GM21786 (cell line): Measurements from ENCODE around the gene FEM1B.

ENCODE experiments used
- ATAC-seq: cut with Tn5 transposase; IDR thresholded peaks from one replicate; pipeline ENCODE4 v1.9.1; 2021; ENCODE audit not compliant: unreplicated experiment

The FEM1B gene

DNA sequence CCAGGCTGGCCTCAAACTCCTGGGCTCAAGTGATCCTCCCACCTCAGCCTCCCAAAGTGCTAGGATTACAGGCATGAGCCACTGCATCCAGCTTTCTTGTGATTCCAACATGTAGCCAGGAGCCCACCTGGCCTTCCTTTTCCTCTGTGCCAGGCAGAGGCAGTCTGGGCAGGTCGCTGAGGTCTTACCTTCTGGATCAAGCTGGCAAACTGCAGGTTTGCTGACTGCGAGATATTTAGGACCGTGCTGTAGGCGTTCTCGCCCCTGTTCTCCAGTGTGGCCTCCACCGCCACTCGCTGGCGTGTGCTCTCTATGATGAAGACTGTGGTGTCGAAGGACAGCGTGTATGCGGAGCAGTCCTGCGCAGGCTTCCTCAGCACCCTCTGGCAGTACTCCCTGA, 42.5 kb downstream of the FEM1B start:
- ATAC-seq = no peak

DNA sequence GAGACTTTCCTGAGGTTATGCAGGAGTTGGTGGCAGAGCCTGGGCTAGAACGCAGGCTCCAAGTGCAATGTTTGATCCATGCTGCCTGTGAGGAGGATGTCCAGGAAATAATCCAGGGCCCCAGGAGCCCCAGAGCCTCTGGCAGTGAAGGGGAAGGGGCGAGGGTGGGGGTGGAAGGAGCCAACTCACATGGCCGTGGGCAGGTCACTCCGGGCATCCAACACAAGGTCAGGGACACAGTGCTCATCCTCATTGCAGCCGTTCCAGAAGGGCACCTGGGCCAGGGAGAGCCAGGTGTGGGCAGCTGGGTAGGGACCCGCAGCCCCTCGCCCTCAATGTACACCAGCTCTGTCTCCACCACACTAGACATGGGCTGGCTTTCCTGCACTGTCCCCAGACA, 43.7 kb downstream of the FEM1B start:
- no peak for ATAC-seq

DNA sequence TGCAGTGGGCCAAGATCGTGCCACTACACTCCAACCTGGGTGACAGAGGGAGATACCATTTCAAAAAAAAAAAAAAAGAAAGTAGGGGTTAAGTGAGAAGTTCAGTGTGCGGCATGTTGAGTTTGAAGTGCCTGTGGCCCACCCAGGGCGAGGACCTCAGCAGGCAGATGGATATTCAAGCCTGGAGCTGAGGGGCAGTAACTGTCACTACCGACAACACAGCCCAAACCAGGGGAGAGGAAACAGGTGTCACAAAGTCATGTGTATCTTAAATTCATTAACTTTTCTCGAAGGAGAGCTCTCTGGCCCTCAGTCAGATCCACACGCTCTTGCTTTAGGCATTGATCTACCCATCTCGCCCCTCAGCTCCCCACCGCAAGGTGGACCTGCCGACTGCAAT, 45.3 kb downstream of the FEM1B start:
- ATAC-seq = no peak

- no peak for ATAC-seq
Observed at GRCh38 chr15:68325726-68326125, 48.2 kb downstream of the FEM1B start.

DNA sequence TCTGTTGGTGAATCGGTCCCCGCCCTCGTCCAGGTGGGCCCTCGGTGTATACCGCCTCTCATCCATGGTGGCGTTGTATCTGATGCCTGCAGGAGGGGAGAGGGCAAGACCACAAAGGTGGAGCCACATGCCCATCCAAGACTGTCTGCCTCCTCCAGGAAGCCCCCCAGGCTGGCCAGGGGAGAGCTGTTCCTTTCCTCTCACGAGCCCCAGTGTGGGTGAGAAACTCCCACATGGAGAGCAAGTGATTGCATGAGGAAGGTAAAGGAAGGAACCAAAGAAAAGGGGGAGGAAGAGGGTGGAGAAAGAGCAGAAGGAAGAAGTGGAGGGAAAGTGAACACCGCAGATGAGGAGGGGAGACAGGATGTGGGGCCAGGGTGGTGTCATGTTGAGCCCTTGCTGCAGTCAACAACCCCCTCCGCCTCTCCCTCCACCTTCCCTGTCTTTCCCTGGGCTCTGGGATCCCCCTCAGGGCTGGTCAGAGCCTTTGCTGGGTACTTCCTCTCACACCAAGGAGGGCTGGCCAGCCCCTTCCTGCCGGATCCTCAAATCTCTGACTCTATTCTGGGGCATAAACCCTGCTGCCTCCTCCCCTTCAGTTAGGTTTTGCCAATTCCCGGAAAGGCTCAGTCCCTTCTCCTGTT, 49.3 kb downstream of the FEM1B start:
- no peak for ATAC-seq

GRCh38 chr15:68328443-68328842, 50.9 kb downstream of the FEM1B start:
- ATAC-seq = no peak

DNA sequence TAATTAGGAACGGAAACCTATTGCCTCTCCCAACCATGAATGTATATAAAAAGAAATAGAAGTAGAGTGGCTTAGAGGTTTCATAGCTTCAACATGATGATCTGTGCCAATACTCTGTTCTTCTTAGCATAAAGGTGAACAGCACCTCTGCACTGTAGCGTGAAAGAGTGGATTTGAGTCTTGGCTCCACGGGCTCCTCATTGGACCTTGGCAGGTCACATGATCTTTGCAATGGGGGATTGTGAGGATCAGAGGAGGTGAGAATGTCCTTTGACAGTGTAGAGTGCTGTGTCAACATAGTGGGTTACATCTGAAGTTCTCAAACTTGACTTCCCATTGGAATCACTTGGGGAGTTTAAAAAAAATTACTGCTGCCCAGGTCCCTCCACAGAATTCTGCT, 51.4 kb downstream of the FEM1B start:
- ATAC-seq = no peak

GRCh38 chr15:68330416-68330815, 52.9 kb downstream of the FEM1B start:
- ATAC-seq = no peak

- ATAC-seq = no peak
Observed at GRCh38 chr15:68330901-68331300, 53.4 kb downstream of the FEM1B start.

DNA sequence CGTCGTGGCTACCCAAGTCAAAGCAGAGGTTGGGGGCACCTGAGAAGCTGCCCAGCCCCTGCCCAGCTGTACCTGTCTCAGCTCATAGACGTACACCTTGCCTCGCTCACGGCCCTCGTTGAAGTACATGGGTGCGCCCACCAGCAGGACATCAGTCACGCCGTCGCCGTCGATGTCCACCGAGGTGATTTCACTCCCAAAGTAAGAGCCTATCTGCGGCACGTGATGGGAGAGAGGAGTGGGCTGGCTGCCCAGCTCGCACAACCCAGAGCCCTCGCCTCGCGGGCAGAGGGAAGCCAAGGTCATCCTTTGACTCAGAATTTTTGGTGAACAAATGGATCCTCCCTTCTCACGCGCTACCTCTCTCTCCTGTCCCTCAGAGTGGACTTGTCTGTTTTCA, 54.7 kb downstream of the FEM1B start:
- no peak for ATAC-seq

GRCh38 chr15:68333775-68334470, 56.4 kb downstream of the FEM1B start:
- ATAC-seq = no peak

GRCh38 chr15:68334661-68335124, 57.1 kb downstream of the FEM1B start:
- no peak for ATAC-seq

GRCh38 chr15:68335251-68335650, 57.7 kb downstream of the FEM1B start:
- ATAC-seq = no peak

- no peak for ATAC-seq
Observed at GRCh38 chr15:68335655-68336054, 58.1 kb downstream of the FEM1B start.

DNA sequence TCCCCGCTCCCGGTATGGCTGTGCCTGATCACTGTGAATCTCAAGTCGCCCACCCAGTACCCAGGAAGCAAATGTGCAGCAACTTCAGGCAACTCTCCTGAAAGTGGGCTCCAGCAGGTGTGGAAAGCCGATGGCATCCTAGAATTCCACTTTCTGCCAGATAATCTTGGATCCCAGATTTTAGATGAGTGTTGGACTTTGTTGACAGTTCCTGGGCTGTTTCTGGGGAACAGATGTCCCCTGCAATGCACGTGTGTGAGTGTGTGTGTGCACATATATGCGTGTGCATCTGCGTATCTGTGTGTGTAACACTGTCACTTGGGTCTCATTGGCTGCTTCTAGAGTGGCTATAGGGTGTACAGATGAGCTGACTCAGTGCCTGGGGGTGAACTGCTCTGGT, 59.0 kb downstream of the FEM1B start:
- ATAC-seq = no peak

GRCh38 chr15:68337826-68338225, 60.3 kb downstream of the FEM1B start:
- no peak for ATAC-seq

GRCh38 chr15:68339481-68339880, 61.9 kb downstream of the FEM1B start:
- no peak for ATAC-seq

GRCh38 chr15:68340726-68341671, 63.5 kb downstream of the FEM1B start:
- ATAC-seq = no peak

- ATAC-seq = no peak
Observed at GRCh38 chr15:68341760-68342725, 64.5 kb downstream of the FEM1B start.

DNA sequence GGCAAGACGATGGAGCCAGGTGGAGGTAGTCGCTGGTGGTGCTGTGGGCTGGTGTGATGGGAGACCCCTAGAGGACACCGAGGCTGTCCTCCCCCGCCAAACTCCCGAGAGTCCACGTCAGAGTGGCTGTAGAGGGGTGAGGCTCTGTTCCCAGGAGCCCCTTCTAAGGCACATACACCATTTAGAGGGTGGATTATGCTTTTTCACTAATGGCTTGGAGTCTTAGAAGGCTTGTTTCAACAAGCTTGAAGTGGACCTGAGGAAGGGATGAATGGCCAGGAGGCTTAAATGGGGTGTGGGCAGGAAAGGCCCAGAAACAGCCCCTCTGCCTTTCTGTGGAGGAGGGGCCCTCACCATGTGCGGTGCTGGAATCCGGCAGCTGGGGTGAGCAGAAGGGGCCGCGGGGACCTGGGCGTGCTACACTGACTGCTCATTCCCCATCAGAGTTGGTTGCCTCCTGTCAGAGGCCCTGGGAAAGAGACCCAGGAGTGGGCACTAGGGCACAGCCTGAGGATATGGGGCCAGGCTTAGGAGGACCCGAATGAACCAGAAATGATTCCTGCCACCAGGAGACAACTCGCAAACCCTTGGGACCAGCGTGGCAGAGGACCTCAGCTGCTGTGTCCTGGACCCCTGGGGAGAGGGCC, 66.2 kb downstream of the FEM1B start:
- no peak for ATAC-seq
